Stimulated activated CD8-positive, alpha-beta memory T cell treated with anti-CD3 and anti-CD28 coated beads, Interleukin-4, amount 100 ng/mL, for 48 hours (primary cell): Measurements from ENCODE around the gene MAP3K1.

Experiments used
- DNase-seq: peaks from one replicate; pipeline ENCODE4 v3.0.0-alpha.2; 2020

The MAP3K1 gene

DNA sequence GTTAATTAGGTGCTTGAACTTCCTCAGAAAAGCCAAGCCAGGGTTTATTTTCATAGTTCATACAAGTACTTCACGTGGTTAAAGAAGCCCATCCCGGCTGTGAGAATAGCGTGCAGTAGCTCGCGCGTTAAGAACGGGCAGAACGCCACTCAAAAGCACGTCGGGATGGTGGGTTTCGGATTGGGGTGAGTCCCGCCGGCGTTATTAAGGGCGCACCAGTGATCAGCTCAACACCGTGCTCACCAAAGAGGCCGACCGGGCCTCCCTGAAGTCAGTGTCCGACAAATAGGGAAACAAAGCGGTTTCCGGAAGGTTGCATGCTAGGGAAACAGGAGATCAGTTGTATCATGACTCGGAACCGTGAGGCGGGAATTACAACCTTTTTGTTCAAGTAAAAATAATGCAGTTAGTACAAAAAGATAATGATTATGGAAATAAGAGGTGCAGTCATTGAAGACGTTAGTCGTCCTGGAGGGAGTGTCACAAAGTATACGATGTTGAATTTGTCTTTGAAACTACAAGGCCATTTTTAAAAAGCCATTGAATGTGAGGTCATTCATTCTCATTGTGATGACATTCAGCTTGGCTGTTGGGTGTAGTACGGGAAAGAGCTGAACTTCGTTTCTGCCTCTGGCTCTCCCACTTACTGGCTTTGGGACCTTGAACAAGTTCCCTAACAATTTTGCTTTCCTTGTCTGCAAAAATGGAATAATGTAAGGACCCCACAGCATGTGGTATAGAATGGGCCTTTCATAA is 95.0 kb downstream of the MAP3K1 start:
- DNase-seq, result peak; percentile 58

DNA sequence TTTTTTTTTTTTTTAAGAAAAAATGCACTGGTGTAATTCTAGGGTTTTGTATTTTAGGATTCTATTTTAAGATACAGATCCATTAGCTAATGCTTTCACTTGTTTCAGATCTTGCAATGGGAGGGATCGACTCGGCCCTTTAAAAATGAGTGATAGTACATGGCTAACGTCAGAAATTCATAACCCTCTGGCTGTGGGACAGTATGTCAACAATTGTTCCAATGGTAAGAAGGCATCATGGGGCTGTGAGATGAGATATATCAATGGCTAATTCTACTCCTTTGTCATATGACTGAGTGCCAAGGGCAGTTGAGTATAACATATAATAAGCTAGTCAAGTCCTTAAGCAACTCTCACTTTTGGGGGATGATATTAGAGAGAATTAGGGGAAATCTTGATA is 98.4 kb downstream of the MAP3K1 start:
- no peak for DNase-seq

DNA sequence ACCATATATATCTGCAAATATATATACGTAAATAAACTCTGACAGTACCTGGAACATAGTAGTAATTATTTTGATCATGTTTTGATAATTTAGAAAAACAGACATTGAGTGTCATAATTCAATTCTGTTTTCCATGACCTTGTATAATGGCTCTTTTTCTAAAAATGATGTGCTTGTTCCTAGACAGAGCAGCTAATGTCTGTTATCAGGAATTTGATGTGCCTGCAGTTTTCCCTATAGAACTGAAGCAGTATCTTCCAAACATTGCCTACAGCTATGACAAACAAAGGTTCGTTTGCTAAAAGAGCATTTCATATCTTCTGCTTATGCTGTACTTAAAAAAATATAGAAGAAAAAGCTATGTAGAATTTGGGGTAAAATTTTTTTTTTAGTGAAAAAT is 99.3 kb downstream of the MAP3K1 start:
- DNase-seq, result no peak

DNA sequence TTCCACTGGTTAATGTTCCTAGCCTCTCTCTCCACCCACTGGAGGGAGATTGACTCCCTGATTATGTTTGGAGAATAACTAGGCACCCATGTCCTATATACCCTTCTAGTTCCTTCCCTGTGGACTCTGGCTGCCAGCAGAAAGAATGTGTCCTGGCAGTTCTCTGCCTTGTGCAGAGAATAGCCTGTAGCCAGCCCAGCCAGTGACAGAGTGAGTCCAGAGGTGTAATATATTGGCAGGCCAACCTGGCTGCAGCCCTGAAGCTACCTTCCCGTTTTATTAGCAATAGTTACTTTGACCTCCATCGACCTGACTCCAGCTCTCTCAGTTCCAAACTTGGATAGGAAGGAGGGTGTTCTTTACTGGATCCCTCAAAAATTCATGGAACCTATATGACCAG is 102.2 kb downstream of the MAP3K1 start:
- no peak for DNase-seq

DNA sequence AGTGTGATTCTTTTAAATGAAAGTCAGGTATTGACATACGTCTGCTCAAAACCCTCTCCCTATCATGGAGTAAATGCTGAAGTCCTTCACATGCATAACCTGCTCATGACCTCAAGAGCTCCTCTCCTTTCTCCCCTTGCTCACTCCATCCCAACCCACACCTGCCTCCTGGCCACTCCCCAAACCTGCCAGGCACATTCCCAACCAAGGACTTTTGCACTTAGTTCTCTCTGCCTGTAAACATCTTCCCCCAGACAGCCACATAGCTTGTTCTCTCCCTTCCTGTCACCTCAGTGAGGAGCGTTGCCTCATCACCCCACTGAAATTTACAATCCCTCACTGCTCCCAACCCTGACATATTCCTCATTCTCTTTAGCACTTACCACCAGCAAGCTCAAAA is 102.7 kb downstream of the MAP3K1 start:
- no peak for DNase-seq

DNA sequence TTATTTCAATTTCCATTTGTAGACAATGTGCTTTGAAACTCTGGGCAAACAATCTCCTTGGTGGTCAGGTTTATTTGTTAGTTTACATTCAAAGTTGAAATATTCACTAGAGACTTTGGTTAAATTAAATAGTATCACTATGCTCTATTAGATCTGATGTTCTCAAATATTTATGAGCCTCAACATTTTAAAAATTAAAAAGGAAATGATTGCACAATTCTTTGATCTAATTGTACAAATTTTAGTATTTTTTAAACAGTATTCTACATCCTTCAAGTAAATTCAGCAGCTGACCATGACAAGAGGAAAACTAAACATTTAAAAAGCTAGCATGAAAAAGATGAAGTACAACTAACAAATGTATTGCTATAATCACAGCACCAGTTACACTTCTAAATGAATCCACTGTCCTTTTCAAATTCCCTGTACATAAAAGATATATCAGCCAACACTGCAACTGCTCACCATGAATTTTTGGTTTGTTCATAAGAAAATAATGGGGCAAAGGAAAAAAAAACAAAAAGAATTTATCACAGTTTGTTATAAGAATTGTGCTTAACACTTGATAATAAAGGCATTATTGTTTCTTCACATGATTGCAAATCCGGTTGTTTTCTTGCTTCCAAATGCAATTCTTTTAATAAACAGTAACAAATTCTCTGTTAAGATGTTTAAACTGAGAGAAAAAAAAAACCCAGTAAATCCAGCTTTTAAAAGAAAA is 104.8 kb downstream of the MAP3K1 start:
- DNase-seq, result no peak

DNA sequence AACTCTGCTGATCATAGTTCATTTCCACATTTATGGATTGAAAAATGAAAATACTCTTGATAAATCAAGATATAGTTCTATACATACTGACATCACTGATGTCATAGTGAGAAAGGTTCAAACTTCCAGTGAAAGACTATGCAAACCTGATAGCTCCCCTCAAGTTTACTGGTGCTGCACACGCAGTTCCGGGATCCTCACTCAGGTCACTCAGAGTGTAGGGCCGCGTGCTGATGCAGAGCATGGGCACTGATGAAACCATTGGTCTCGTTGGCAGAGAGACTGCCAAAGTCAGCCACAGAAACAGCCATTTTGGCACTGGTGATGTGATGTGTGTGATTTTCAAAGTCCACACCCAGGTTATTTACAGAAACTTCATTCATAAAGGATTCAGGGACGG is 107.6 kb downstream of the MAP3K1 start:
- DNase-seq, result no peak

DNA sequence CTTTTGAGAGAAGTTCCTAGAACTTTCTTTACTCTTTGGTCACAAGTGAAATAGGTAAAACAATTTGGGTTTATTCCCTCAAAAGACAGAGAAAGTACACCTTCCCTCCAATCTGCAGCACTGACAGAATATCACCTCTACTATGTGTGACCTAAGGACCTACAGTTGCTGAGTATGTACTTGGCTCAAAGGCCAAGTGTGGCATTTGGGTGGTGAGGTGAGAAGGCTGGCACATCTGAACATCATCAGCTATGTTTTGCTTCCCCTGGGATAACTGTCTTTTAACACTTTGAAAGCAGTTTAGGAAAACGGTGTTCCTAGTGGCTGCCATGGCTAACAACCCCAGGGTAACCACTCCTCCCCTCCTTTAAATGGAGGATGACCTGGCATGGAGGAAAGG is 119.0 kb downstream of the MAP3K1 start:
- DNase-seq, result no peak

DNA sequence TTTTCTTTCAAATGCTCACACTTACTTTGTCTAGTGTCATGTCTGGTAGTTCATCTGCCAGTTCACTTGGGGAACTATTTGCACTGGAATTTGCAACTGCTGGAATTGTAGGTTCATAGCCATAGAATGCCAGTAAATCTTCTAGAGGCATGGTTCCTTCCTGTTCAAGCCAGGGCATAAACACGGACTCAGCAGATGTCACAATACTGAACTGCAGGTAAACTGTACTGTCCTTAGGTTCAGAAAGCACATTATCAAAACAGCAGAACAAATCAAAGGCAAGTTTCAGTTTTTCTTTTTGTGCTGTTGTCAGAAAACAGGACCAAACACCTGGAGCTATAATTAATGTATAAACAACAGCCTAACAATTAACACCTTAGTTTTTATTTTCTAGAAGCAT is 123.5 kb downstream of the MAP3K1 start:
- no peak for DNase-seq

DNA sequence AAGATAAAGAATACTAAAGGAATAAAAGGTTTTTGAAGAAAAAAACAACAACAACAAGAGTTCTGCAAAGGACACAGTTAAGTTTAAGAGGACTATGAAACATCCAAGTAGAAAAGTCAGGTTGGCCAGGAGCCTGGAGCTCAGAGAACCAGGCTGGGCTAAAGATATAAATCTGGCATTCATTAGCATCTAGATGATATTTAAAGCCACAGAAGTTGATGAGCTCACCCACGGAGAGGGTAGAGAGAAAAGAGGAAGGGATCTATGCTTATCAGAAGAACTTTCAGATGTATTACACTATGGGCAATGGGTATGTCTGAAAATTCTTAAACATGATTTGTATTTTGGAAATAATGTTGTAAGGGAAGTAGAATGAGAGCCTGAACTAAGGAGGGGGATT is 126.6 kb downstream of the MAP3K1 start:
- DNase-seq, result no peak
